ENCODE measurements around the gene CDKAL1.

- no peak for TF ChIP-seq CTCF (IDR thresholded peaks at IDR 0.05 in 8 of 11, conservative IDR thresholded peaks at IDR 0.05 in 3 of 11)
- no peak for TF ChIP-seq POLR2A (IDR thresholded peaks at IDR 0.05)
- no peak for TF ChIP-seq POLR2AphosphoS5 (IDR thresholded peaks at IDR 0.05)
Measured at GRCh38 chr6:20933057-20933788, 399.0 kb downstream of the CDKAL1 start.

Data from spleen (tissue), 7 donors.